IMR-90 (cell line): Measurements from ENCODE around the gene HLA-F. TPM values are rescaled to one million over a fixed set of nuclear protein-coding genes. Genes with fewer than 3 reads are reported as not detected.

Source experiments
- ATAC-seq: fragments of 200-7000 bp; cut with Tn5 transposase; 2 replicates; pipeline ENCODE4 v1.9.1; 2020; ENCODE audit warnings: low read depth, mild to moderate bottlenecking, moderate library complexity
- BruUV-seq: library from RNA; stranded (reverse); fragments of 400-500 nt; replicated peaks from 2 replicates; lab custom pipeline; 2021; lab: Mats Ljungman, UMichigan
- CTCF ChIA-PET: fragments of 300-600 bp; formaldehyde crosslinking; extraction: SDS; loops from one replicate; lab custom pipeline; 2021; ENCODE audit warnings: antibody characterized with exemption; lab: Yijun Ruan, JAX
- POLR2A ChIA-PET: fragments of 300-600 bp; sonication (Branson Sonifier 250); formaldehyde crosslinking; loops from one replicate; lab custom pipeline; 2022; ENCODE audit warnings: antibody characterized with exemption; ENCODE audit not compliant: unreplicated experiment; lab: Charles Lee
- DNase-seq: peaks from one replicate; pipeline ENCODE4 v3.0.0; 2013
- H2AFZ ChIP-seq: replicated peaks from 2 replicates; pipeline ENCODE3; 2013; ENCODE audit warnings: low read length, mild to moderate bottlenecking; ENCODE audit not compliant: poor library complexity
- H2AK5ac ChIP-seq: 2 replicates; pipeline ENCODE4 v1.6.1; 2013; ENCODE audit warnings: low read depth, low read length, inconsistent platforms
- H2AK9ac ChIP-seq: replicated peaks from 2 replicates; pipeline ENCODE3; 2013; ENCODE audit warnings: mild to moderate bottlenecking, low read depth, low read length, moderate library complexity; ENCODE audit not compliant: poor library complexity
- H2BK120ac ChIP-seq: 2 replicates; pipeline ENCODE4 v1.6.1; 2013; ENCODE audit warnings: low read depth, low read length, inconsistent platforms
- H2BK15ac ChIP-seq: 3 replicates; pipeline ENCODE4 v1.6.1; 2013; ENCODE audit warnings: low read depth, low read length, inconsistent platforms
- H2BK20ac ChIP-seq: 2 replicates; pipeline ENCODE4 v1.6.1; 2013; ENCODE audit warnings: low read depth, mild to moderate bottlenecking, inconsistent platforms, low read length, moderate library complexity
- H2BK5ac ChIP-seq: 2 replicates; pipeline ENCODE4 v1.6.1; 2013; ENCODE audit warnings: mild to moderate bottlenecking, low read depth, low read length, inconsistent platforms; ENCODE audit not compliant: poor library complexity, severe bottlenecking
- H3K14ac ChIP-seq: replicated peaks from 2 replicates; pipeline ENCODE4 v1.6.1; 2013; ENCODE audit warnings: low read depth, low read length, inconsistent platforms
- H3K18ac ChIP-seq: 2 replicates; pipeline ENCODE4 v1.6.1; 2013; ENCODE audit warnings: low read depth, low read length, control low read depth
- H3K23ac ChIP-seq: 2 replicates; pipeline ENCODE4 v1.6.1; 2013; ENCODE audit warnings: low read depth, low read length, inconsistent platforms
- H3K27ac ChIP-seq: 2 replicates; pipeline ENCODE4 v1.5.1; 2013; ENCODE audit warnings: mild to moderate bottlenecking, control low read depth, low read length; ENCODE audit not compliant: insufficient read depth
- H3K27me3 ChIP-seq: 2 replicates; pipeline ENCODE4 v1.6.1; 2013; ENCODE audit warnings: low read length; ENCODE audit not compliant: control insufficient read depth, insufficient read depth
- H3K36me3 ChIP-seq: 2 replicates; pipeline ENCODE4 v1.6.1; 2013; ENCODE audit warnings: low read length, mixed read lengths; ENCODE audit not compliant: control insufficient read depth, insufficient read depth
- H3K4ac ChIP-seq: 2 replicates; pipeline ENCODE4 v1.6.1; 2013; ENCODE audit warnings: low read depth, low read length, inconsistent platforms
- H3K4me1 ChIP-seq: 2 replicates; pipeline ENCODE4 v1.6.1; 2013; ENCODE audit warnings: low read length, mixed read lengths; ENCODE audit not compliant: control insufficient read depth, insufficient read depth
- H3K4me2 ChIP-seq: 2 replicates; pipeline ENCODE4 v1.6.1; 2013; ENCODE audit warnings: low read depth, mild to moderate bottlenecking, control low read depth, low read length, moderate library complexity
- H3K4me3 ChIP-seq: 2 replicates; pipeline ENCODE4 v1.5.1; 2013; ENCODE audit warnings: low read depth, mild to moderate bottlenecking, control low read depth, low read length, moderate library complexity; ENCODE audit not compliant: insufficient read depth
- H3K56ac ChIP-seq: 2 replicates; pipeline ENCODE4 v1.6.1; 2013; ENCODE audit warnings: low read length, inconsistent platforms; ENCODE audit not compliant: insufficient read depth; ENCODE audit errors: extremely low read depth
- H3K79me1 ChIP-seq, 2 experiments: 2 replicates each; pipeline ENCODE4 v1.6.1; 2013; ENCODE audit warnings: low read length in 2 of 2, inconsistent platforms in 1 of 2, low read depth in 1 of 2
- H3K9ac ChIP-seq: 2 replicates; pipeline ENCODE4 v1.6.1; 2013; ENCODE audit warnings: low read depth, low read length, control low read depth
- H3K9me1 ChIP-seq: 2 replicates; pipeline ENCODE4 v1.6.1; 2013; ENCODE audit warnings: low read length, inconsistent platforms; ENCODE audit not compliant: insufficient read depth
- H3K9me3 ChIP-seq: 2 replicates; pipeline ENCODE4 v1.6.1; 2013; ENCODE audit warnings: low read length; ENCODE audit not compliant: control insufficient read depth, insufficient read depth
- H4K20me1 ChIP-seq: 2 replicates; pipeline ENCODE4 v1.6.1; 2013; ENCODE audit warnings: low read length, inconsistent platforms; ENCODE audit not compliant: insufficient read depth
- H4K5ac ChIP-seq: 2 replicates; pipeline ENCODE4 v1.6.1; 2013; ENCODE audit warnings: mild to moderate bottlenecking, low read depth, low read length, control low read depth
- H4K8ac ChIP-seq, 2 experiments: 2 replicates each; pipeline ENCODE4 v1.6.1; 2013; ENCODE audit warnings: low read depth in 2 of 2, low read length in 2 of 2, control low read depth in 1 of 2, inconsistent platforms in 1 of 2
- H4K91ac ChIP-seq: 2 replicates; pipeline ENCODE4 v1.6.1; 2013; ENCODE audit warnings: low read depth, low read length, inconsistent platforms; ENCODE audit not compliant: insufficient read depth
- BHLHE40 ChIP-seq: fragments of 150-350 bp; IDR thresholded peaks from 2 replicates; pipeline ENCODE4 v1.6.1; 2016; ENCODE audit warnings: mild to moderate bottlenecking, low read depth, low read length
- CEBPB ChIP-seq: IDR thresholded peaks from 2 replicates; pipeline ENCODE4 v1.6.1; 2012; ENCODE audit warnings: low read depth, low read length, improper control_type of control experiment
- CHD1 ChIP-seq: IDR thresholded peaks from 2 replicates; pipeline ENCODE4 v1.6.1; 2012; ENCODE audit warnings: low read depth, low read length, improper control_type of control experiment
- CTCF ChIP-seq: conservative IDR thresholded peaks from 2 replicates; pipeline ENCODE4 v1.5.1; 2012; ENCODE audit warnings: mild to moderate bottlenecking, low read depth, low read length, improper control_type of control experiment
- ELK1 ChIP-seq: fragments of 150-350 bp; IDR thresholded peaks from 2 replicates; pipeline ENCODE4 v1.6.1; 2016; ENCODE audit warnings: low read depth, mild to moderate bottlenecking, low read length, moderate library complexity, borderline replicate concordance
- FOS ChIP-seq: fragments of 150-350 bp; IDR thresholded peaks from 2 replicates; pipeline ENCODE4 v1.6.1; 2016; ENCODE audit warnings: low read depth, low read length
- MAFK ChIP-seq: IDR thresholded peaks from 2 replicates; pipeline ENCODE4 v1.6.1; 2012; ENCODE audit warnings: low read depth, low read length, improper control_type of control experiment
- MAZ ChIP-seq: IDR thresholded peaks from 2 replicates; pipeline ENCODE4 v1.6.1; 2012; ENCODE audit warnings: low read depth, mild to moderate bottlenecking, low read length, improper control_type of control experiment, moderate library complexity, borderline replicate concordance
- MXI1 ChIP-seq: IDR thresholded peaks from 2 replicates; pipeline ENCODE4 v1.6.1; 2012; ENCODE audit warnings: low read depth, mild to moderate bottlenecking, low read length, moderate library complexity, borderline replicate concordance
- NFE2L2 ChIP-seq: fragments of 150-350 bp; IDR thresholded peaks from 2 replicates; pipeline ENCODE4 v1.6.1; 2016; ENCODE audit warnings: low read depth, mild to moderate bottlenecking, low read length
- POLR2A ChIP-seq: IDR thresholded peaks from 2 replicates; pipeline ENCODE4 v1.6.1; 2012; ENCODE audit warnings: mild to moderate bottlenecking, low read depth, low read length
- RAD21 ChIP-seq: IDR thresholded peaks from 2 replicates; pipeline ENCODE4 v1.6.1; 2012; ENCODE audit warnings: low read length, improper control_type of control experiment
- RCOR1 ChIP-seq: IDR thresholded peaks from 2 replicates; pipeline ENCODE4 v1.6.1; 2012; ENCODE audit warnings: mild to moderate bottlenecking, low read length, improper control_type of control experiment; ENCODE audit not compliant: insufficient replicate concordance
- RFX5 ChIP-seq: IDR thresholded peaks from 2 replicates; pipeline ENCODE4 v1.8.0; 2012; ENCODE audit warnings: low read depth, mild to moderate bottlenecking, low read length, moderate library complexity
- SMC3 ChIP-seq: fragments of 150-350 bp; IDR thresholded peaks from 2 replicates; pipeline ENCODE4 v1.6.1; 2016; ENCODE audit warnings: low read depth, mild to moderate bottlenecking, antibody characterized with exemption, low read length, moderate library complexity
- WGBS, 2 experiments: methylation state at CpG; one replicate each; pipeline versions ENCODE4 v1.1.5 to v1.1.7; 2013; ENCODE audit warnings: missing lambda C conversion rate in 2 of 2; ENCODE audit not compliant: insufficient read length in 1 of 2; ENCODE audit errors: extremely low coverage in 2 of 2; 5-methylcytosine and 5-hydroxymethylcytosine counted together
- dilution Hi-C: fragments of 300-500 bp; cut with HindIII; formaldehyde crosslinking; loops from one replicate; pipeline ENCODE4 v1.14.3; 2018; ENCODE audit warnings: low sequenced_read_pairs; ENCODE audit not compliant: unreplicated experiment
- in situ Hi-C: fragments of 300-500 bp; cut with MboI; formaldehyde crosslinking; loops from 3 replicates; pipeline ENCODE4 v1.14.3; 2019; ENCODE audit warnings: low sequenced_read_pairs, inconsistent platforms, mixed read lengths
- intact Hi-C: fragments of 100-400 bp; cut with micrococcal nuclease; formaldehyde crosslinking; loops from 2 replicates; pipeline ENCODE4 v1.10.0; 2022
- polyA plus RNA-seq, 3 experiments: library from polyadenylated mRNA; depleted of rRNA; stranded (reverse); fragments of >200 nt; gene quantifications; 2 replicates each; pipeline ENCODE4 v1.2.3, GENCODE V29; 2012; ENCODE audit warnings: low replicate concordance in 1 of 3
- total RNA-seq: library from RNA; depleted of rRNA; stranded (reverse); fragments of >200 nt; gene quantifications from 2 replicates; pipeline ENCODE4 v1.2.3, GENCODE V29; 2012
- TF ChIP-seq, protein P1 (sequence below): fragments of 150-350 bp; IDR thresholded peaks from 2 replicates; pipeline ENCODE4 v1.6.1; 2017; ENCODE audit warnings: mild to moderate bottlenecking, antibody characterized with exemption, low read length, low read depth

Gene HLA-F
- total and polyA plus RNA-seq, 2 of the 4 experiments (the other 2 are of a cell fraction) = not detected

GRCh38 chr6:29744131-29744530 lies 20.9 kb downstream of the HLA-F start:
- intact Hi-C loops = no loop called here
- no TSS peak for BruUV-seq
- DNase-seq (no peak), ATAC-seq (no peak)
- no peak overlapping the region for H3K4ac ChIP-seq
- TF ChIP-seq RFX5 (no peak), RAD21 (no peak), CEBPB (no peak), BHLHE40 (no peak), MAZ (no peak), CTCF (no peak), RCOR1 (no peak), POLR2A (no peak), FOS (no peak), SMC3 (no peak), CHD1 (no peak), MAFK (no peak), NFE2L2 (no peak), ELK1 (no peak), MXI1 (no peak)
- TF ChIP-seq, protein P1, sequence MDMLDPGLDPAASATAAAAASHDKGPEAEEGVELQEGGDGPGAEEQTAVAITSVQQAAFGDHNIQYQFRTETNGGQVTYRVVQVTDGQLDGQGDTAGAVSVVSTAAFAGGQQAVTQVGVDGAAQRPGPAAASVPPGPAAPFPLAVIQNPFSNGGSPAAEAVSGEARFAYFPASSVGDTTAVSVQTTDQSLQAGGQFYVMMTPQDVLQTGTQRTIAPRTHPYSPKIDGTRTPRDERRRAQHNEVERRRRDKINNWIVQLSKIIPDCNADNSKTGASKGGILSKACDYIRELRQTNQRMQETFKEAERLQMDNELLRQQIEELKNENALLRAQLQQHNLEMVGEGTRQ = no peak
- H3K27ac ChIP-seq = no peak overlapping the region
- dilution Hi-C loops = no loop called here
- H4K5ac ChIP-seq = no peak overlapping the region
- POLR2A ChIA-PET = no interaction called here
- 70% methylated on average over 2 of the region's 4 CpGs; no CpG with 5 or more reads in 1 of the 2 experiments for WGBS, 2 experiments
- H2BK20ac ChIP-seq = no peak overlapping the region
- no peak overlapping the region for H2BK5ac ChIP-seq
- H3K27me3 ChIP-seq = no peaks in the 10 kb centered on the region; the same call in 1 of the 2 replicates
- no peak overlapping the region for H3K9ac ChIP-seq
- in situ Hi-C loops = loop anchor here (25.0 kb wide), 1 partner anchor 268 kb away; no protein-coding TSS in a partner anchor
- no peak overlapping the region for H3K14ac ChIP-seq
- H3K79me1 ChIP-seq = no peaks in the 10 kb centered on the region
- no peak overlapping the region for H2BK120ac ChIP-seq
- H4K20me1 ChIP-seq = peaks cover 2% of the 10 kb centered on the region; the same call in 1 of the 2 replicates
- no peak overlapping the region for H4K8ac ChIP-seq
- no peak overlapping the region for H2AK9ac ChIP-seq
- CTCF ChIA-PET = no interaction called here
- no peaks in the 10 kb centered on the region for H3K9me3 ChIP-seq
- no peaks in the 10 kb centered on the region; the same call in 1 of the 2 replicates for H3K9me1 ChIP-seq
- H3K56ac ChIP-seq = no peak overlapping the region
- no peak overlapping the region for H3K4me3 ChIP-seq
- H2AK5ac ChIP-seq = no peak overlapping the region
- H3K4me1 ChIP-seq = peaks cover 7% of the 10 kb centered on the region; the same call in 1 of the 2 replicates
- no peak overlapping the region for H3K18ac ChIP-seq
- H2AFZ ChIP-seq = no peak overlapping the region
- H4K91ac ChIP-seq = no peak overlapping the region
- peaks cover 2% of the 10 kb centered on the region; the same call in 1 of the 2 replicates for H3K36me3 ChIP-seq
- H3K4me2 ChIP-seq = no peak overlapping the region
- no peak overlapping the region for H3K23ac ChIP-seq
- no peak overlapping the region for H2BK15ac ChIP-seq
